Limb (tissue), 2 donors: ENCODE data around the gene SYCE3.
"Not testable (repeated sequence)": the region's sequence is repeated elsewhere in the genome, so short reads cannot be mapped to it uniquely, and the experiment has no call there.

Experiments
- DNase-seq, 2 donors: peaks; one replicate each; pipeline ENCODE4 v3.0.0-alpha.2; 2016; ENCODE audit errors: extremely low spot score in 2 of 2

The SYCE3 gene

DNA sequence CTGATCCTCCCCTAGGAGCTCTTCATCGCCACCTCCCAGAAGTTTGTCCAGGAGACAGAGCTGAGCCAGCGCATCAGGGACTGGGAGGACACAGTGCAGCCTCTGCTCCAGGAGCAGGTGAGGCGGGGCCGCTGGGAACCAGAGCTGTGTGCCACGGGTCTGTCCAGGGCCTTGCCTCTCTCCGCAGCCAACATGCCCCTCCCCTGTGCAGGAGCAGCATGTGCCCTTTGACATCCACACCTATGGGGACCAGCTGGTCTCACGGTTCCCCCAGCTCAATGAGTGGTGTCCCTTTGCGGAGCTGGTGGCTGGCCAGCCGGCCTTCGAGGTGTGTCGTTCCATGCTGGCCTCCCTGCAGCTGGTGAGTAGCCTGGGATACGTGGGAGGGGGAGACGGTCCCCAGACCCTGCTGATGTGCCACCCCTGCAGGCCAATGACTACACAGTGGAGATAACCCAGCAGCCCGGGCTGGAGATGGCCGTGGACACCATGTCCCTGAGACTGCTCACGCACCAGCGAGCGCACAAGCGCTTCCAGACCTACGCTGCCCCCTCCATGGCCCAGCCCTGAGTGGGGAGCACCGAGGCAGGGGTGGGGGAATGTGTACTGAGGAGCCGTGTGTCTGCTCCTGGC is 39.8 kb downstream of the SYCE3 start:
- no peak for DNase-seq

DNA sequence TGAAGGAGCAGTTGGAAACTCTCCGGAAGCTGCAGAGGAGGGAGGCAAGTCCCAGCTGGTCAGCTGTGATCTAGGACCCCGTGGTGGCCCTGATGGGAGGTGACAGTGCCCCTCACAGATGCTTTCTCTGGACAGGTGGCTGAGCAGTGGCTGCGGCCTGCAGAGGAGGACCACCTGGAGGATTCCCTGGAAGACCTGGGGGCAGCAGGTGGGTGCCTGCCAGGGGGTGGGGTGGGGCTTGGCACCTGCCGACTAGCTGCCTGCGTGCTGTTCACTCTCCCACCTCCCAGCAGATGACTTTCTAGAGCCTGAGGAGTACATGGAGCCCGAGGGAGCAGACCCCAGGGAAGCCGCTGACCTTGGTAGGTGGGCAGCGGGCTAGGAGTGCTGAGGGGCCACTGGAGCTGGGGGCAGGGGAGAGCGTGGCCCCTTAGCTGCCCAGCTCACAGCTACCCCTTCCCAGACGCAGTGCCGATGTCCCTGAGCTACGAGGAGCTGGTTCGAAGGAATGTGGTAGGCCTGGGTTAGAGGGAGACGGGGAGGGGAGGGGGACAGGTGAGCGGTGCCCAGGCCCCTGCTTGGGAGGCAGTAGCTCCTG is 40.4 kb downstream of the SYCE3 start:
- DNase-seq: no peak

DNA sequence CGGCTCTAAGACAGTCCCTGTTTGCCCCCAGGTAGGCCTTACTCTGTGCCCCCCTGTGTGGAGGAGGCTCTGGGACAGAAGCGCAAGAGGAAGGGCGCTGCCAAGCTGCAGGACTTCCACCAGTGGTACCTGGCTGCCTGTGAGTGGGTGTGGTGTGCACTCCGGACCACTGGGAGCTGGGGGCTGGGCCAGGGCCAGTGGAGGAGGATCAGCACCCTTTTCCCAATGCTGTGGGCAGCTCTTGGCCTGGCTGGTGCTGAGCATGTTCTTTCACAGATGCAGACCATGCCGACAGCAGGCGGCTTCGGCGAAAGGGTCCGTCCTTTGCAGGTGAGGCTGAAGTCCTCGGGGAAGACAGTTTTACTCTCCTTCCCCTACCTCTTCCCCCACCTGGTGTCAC is 41.0 kb downstream of the SYCE3 start:
- DNase-seq: no peak

DNA sequence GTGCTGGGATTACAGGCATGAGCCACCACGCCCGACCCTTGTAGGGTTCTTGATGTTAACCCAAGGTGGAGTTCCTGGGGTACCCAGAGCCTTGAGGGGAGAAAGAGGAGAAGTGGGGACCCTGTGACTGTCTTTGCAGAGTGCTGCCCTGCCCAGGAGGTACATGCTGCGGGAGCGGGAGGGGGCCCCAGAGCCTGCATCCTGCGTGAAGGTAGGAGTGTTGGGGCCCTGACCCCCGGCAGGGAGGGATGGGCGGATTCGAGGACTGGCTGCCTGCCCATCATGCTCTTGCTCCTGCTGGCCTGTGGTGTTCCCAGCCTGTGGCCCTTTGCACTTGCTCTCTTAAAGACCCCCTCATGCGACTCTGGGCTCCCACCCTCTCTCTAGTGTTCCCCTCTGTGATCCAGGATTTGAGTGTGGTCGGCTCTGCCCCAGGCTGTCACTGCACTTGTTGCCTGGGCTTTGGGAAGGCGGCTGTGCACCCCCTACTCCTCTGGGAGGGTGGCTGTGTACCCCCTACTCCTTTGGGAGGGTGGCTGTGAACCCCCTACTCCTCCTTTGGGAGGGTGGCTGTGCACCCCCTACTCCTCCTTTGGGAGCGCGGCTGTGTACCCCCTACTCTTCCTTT is 41.8 kb downstream of the SYCE3 start:
- no peak for DNase-seq

- not testable (repeated sequence) for DNase-seq
Observed at GRCh38 chr22:50520184-50520583, 42.5 kb downstream of the SYCE3 start.

DNA sequence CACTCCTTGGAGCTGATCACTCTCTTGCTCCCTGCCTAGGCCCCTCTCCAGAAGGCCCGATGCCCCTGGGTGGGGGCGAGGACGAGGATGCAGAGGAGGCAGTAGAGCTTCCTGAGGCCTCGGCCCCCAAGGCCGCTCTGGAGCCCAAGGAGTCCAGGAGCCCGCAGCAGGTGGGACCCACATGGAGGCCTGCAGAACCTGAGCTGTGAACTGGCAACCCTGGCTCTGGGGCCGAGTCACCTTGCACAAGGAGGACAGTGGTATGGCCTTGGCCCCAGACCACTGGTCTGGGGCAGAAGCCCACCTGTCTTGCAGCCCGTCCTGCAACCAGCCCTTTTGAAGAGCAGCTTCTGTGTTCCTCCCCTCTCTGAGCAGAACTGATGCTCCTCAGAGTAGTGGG is 43.6 kb downstream of the SYCE3 start:
- no peak for DNase-seq

DNA sequence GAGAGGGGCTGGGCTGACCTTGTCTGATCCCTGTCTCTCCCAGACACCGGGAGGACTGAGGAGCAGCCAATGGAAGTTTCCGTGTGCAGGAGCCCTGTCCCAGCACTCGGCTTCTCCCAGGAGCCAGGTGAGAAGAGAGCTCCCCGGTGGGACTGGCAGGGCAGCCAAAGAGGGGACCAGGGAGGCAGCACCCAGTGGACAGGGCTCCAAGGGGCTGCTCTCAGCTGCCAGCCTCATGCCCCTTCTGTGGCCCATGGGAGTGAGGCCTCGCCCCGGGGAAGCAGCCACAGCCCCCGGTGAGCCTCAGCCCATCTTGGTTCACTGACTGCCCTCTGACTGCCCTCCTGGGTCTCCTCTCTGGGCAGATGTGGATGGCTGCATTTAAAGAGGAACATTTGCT is 44.1 kb downstream of the SYCE3 start:
- no peak for DNase-seq

DNA sequence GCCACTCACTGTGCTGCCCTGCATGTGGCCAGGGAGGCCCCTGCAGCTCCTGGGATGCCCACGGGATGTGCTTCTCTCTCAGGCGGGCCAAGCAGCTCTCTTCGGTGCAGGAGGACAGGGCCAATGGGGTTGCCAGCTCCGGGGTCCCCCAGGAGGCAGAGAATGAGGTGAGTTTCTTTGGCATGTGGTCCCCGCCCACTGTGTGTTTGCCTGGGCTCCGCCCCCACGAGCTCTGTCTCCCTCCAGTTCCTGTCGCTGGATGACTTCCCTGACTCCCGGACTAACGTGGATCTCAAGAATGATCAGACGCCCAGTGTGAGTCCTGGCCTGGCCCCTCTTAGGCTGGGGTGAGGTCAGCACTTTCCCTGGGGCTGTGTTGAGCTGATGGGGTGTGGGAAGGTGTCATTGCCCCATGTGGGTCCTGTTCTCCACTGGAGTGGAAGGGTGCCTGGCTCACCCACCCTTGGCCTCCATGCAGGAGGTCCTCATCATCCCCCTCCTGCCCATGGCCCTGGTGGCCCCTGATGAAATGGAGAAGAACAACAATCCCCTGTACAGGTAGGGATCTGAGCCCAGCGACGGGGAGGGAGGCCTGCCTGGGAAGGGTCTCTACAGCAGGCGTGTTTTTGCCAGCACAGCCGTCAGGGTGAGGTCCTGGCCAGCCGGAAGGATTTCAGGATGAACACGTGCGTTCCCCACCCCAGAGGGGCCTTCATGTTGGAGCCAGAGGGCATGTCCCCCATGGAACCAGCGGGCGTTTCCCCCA is 45.0 kb downstream of the SYCE3 start:
- DNase-seq: no peak

DNA sequence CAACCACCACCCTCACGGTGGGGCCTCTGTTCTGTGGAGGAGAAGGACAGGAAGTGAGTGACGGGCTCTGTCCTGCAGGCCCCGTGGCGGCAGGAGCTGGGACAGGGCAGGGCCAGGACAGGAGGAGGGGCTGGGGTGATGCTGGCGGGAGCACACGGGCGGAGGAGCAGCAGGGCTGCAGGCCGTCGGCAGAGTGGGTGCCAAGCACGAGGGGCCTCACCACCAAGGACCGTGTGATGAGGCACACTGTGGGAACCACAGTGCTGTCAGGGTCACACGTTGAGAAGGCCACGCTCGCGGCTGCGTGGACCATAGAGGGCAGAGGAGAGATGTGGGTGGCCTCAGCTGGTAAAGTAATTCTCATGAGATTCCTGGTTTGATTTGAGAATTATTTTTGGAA is 45.8 kb downstream of the SYCE3 start:
- no peak for DNase-seq

DNA sequence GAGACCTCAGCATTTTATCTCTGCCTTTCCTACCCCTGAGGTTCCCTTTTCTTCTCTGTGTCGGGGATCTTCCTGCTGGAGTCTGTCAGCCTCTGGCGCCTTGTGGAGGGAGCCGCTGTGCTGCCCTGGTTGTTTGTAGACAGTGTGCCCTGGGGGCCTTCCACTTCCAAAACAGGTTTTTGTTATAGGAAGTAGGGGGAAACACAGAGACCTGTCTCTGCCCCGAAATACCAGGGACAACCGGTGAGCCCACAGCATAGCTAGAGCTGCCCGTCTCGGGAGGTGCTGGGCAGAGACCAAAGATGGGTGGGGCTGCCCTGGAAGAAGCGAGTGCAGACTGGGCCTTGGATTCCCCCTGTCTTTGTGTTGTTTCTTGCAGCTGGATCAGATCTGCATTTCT is 46.7 kb downstream of the SYCE3 start:
- DNase-seq: no peak

DNA sequence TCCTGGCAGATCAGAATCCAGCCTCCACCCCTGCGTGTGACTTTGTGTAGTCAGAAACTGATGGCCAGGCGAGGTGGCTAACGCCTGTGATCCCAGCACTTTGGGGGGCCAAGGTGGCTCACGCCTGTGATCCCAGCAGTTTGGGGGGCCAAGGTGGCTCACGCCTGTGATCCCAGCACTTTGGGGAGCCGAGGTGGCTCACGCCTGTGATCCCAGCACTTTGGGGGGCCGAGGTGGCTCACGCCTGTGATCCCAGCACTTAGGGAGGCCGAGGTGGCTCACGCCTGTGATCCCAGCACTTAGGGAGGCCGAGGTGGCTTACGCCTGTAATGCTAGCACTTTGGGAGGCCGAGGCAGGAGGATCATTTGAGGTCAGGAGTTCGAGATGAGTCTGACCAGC is 49.5 kb downstream of the SYCE3 start:
- no peak for DNase-seq

DNA sequence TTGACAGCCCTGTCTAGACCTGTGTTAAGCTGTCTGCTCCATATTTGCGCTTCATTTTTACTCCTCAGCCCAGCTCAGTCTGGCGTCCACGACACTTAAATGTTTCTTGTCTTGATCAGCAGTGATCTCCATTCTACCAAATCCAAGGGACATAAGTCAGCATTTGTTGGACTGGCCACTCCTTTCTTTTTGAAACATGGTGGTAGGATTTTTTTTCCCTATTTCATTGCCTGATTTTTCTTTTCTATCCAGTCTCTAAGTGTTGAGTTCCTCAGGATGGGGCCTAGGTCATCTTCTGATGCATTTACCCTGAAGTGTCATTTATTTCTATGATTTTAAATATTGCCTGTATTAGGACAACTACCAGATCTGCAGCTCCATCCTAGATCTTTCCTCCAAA is 53.8 kb downstream of the SYCE3 start:
- no peak for DNase-seq

DNA sequence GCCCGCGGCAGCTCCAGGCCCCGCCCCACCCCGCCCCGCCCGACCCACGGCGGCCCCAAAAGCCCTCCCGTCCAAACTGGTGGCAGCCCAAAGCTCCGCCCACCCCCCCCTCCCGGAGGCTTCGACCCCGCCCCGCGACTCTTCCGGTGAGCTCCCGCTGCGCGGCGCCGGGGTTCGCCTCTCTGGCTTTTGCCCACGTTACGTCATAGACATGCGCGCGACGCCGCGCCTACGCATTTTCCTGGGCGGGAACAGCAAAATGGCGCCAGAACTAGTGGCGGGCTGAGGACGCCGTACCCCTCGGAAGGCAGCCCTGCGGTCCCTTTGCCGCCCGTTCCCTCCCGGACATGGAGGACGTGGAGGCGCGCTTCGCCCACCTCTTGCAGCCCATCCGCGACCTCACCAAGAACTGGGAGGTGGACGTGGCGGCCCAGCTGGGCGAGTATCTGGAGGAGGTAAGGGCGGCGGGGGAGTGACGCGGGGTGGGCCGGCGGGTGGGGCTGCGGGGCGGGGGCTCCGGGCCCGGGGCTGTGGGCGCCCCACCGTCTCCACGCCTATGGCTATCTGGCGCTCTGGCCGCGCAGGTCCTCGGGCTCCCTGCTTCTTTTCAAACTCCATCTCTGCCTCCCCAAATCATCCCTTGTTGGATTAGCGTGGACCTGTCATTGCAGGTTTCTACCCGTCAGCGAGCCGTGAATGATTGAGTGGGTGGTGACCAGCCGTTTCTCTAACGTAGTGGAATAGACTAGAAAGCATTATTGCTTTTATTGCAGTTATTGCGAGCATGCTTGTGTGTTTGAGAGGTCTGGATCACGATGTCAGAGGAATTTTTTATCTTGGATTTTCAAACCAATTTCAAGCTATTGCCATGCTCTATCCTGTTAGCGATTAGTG is 54.5 kb downstream of the SYCE3 start, which contains the start of gene NCAPH2:
NCAPH2 (plus strand) TSS at position 234 of the 894 bp plus-strand sequence; CDS start at position 348, 114 bp downstream.
- peak; percentile 96 to 100 for DNase-seq

DNA sequence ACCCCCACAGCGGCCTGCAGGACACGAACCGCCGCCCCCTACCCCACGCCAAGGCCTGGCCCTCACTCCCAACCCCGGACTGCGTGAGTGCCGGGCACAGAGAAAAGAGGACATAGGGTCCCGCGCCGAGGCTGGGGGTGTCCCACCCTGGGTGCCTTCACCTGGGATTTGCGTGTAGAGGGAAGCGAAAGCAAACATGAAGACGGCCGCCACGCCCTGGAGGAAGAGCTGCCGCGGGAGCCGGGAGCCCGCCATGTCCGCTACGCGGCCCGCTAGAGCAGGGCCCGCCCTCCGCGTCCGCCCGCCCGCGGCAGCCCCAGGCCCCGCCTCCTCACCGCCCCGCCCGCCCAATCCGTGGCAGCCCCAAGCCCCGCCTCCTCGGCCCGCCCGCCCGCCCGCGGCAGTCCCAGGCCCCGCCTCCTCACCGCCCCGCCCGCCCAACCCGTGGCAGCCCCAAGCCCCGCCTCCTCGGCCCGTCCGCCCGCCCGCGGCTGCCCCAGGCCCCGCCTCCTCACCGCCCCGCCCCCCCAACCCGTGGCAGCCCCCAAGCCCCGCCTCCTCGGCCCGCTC is 55.2 kb downstream of the SYCE3 start, which contains the start of gene LMF2:
LMF2 (minus strand) TSS at position 282 of the 570 bp plus-strand sequence; CDS start at position 255, 27 bp downstream.
- peak in 1 of 2 donors; percentile 89 for DNase-seq

- peak in 1 of 2 donors; percentile 45 for DNase-seq
Observed at GRCh38 chr22:50506611-50507420, 55.9 kb downstream of the SYCE3 start.

DNA sequence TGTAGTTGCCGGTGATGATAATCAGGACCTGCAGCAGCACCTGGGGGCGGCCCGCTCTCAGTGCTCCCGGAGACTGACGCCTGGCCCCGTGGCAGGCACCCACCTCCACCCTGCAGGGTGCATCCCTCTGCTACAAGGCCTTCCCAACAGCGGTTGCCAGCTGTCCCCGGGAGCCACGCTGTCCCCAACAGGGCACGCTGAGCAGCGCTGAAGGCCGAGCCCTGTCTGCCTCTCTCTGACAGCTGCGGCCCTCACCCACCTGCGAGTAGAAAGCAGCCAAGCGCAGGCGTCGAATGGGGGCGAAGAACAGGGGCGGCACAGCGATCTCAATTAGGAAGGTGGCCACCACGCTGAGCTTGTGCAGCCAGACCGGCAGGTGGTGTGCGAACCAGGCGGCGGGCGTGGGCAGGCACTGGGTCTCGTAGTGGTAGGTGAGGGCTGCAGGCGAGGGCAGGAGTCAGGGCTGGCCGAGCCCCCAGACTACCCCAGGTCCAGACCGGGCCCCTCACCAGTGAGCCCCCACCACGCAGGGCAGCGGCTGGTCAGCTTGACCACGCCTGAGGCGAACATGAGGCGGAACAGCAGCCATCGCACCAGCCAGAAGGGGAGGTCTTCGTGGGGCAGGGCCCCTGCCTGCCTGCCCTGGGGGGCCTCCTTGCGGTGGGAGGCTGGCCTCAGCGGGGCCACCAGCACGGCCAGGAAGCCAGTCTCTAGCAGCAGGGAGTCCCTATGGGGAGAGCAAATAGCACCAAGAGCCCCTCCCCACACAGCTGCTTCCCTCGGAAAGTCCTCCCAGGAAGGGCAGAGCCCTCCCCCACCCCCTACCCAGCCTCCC is 56.7 kb downstream of the SYCE3 start:
- DNase-seq: peak in 1 of 2 donors; percentile 30

DNA sequence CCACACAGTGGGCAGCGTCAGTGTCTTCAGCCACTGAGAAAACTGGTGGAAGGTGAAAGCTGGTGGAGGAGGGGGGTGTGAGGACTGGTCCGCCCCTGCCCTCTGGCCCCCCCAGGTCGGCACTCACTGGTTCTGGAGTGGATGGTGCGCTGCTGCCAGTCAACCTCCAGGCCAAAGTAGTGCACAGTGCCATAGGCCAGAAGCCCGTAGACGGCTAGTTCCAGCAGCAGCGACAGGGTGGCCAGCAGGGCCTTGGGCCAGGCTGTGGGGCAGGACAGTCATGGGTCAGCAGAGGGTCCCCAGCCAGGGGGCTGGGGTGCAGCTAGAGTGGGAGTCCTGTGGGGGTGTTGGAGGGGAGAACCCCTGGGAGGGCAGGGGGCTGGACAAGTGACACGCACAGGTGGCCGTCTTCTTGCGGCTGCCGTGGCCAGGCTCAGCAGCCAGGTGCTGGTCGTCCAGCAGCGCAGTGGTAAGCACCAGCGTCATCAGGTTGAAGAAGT is 57.4 kb downstream of the SYCE3 start:
- peak in 1 of 2 donors; percentile 30 for DNase-seq

GRCh38 chr22:50504369-50505211 is 58.1 kb downstream of the SYCE3 start:
- DNase-seq: peak in 1 of 2 donors; percentile 34
